ENCODE results near the gene TTC39C.
A peak's percentile ranks its signal among the peaks of the same experiment; 100 is the strongest.

Gene TTC39C

GRCh38 chr18:24089515-24090337 lies 75.2 kb downstream of the TTC39C start:
- no peak for DNase-seq

GRCh38 chr18:24090876-24091275 lies 76.3 kb downstream of the TTC39C start:
- no peak for DNase-seq

DNA sequence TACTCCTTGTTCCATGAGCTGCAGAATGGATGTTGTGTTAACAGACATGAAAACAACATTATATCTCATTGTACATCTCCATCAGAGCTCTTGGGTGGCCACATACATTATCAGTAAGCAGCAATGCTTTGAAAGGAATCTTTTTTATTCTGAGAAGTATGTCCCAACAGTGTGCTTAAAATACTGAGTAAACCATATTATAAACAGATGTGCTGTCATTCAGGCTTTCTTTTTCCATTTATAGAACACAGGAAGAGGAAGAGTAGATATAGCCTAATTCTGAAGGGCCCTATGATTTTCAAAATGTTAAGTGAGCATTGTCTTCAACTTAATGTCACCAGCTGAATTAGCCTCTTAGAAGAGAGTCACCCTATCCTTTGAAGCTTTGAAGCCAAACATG lies 80.0 kb downstream of the TTC39C start:
- DNase-seq: no peak

DNA sequence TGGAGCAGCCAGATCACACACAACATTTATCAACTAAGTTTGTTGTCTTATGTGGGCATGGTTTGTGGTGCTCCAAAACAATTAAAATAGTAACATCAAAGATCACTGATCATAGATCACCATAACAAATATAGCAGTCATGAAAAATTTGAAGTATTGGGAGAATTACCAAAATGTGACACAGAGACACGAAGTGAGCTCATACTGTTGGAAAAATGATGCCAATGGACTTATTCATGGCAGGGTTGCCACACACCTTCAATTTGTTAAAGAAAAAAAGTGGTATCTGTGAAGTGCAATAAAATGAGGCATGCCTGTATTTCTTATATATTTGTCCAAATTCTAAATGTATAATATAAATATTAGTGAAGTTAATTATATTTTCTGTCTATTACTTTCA lies 81.4 kb downstream of the TTC39C start:
- no peak for DNase-seq

DNA sequence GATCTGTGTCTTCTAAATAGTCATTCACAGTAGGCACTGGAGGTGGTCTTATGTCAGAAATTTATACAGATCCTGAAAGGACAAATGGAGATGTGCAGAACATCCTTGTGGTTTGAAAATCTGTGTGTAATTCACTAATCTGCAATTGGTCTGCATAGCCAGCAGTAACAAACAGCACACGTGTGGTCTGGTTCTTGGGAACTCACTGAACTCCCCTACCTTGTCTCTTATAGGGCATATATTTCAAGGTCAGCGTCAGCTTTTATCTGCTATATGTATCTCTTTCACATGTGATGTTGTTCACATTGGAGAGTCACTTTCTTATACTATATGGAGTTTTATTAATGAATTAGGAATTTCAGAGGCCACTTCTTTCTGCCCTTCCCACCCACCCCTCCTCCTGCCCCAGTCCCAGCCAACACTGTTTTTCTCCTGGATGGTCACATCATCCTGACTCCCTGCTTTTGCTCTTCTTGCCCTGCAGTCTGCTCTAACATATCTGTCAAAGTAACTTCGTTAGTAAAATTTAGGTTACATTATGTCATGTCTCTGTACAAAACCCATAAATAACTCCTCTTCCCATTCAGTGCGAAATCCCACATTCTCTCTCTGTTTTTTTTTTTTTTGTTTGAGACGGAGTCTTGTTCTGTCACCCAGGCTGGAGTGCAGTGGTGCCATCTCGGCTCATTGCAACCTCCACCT lies 88.9 kb downstream of the TTC39C start:
- DNase-seq: no peak

DNA sequence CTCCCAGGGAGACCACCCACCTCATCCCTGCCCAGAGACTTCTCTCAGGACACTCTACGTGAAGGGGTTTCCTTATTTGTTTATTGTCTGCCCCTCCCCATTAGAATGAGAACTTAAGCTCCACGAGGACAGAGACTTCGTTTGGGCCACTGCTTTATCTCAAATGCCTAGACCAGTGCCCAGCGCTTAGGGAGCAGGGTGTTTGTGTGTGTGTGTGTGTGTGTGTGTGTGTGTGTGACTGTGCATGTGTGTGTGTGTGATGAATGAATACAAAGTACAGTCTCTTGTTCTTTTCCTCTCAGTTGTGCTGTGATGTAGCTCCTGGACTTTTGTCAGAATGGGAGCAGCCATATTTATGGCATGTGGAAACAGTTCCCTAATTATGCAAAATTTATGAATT lies 89.9 kb downstream of the TTC39C start:
- no peak for DNase-seq

DNA sequence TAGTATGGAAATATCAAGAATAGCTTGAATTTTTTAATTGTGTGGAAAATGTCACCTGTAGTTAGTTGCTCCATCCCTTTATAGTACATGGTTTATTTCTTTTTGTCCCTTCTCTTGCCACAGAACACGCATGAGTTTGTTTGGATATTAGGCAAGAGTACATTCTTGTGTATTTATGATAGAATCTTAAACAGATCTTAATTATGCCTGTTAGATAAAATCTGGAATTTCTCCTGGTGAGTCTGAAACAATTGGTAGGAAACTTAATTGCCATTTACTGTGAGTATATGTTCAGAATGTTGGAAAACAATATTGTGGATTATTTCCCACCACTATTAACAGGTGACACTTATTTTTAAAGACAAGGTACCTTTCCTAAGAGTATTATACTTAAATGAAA lies 94.1 kb downstream of the TTC39C start:
- no peak for DNase-seq

DNA sequence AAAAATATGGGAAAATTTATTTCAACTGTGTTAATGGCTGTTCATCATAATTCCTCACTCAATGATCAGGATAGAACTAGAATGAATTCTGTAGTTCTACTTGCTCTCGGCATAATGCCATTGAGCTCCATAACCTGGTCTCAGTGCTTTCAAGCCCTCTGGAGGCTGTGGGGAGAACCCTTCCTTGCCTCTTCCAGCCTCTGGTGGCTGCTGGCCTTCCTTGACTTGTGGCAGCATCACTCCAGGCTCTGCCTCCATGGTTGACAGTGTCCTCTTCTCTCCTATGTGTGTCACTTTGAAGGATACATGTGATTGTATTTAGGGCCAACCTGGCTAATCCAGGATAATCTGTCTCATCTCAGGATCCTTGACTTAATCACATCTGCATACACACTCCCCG lies 97.4 kb downstream of the TTC39C start:
- DNase-seq: no peak

DNA sequence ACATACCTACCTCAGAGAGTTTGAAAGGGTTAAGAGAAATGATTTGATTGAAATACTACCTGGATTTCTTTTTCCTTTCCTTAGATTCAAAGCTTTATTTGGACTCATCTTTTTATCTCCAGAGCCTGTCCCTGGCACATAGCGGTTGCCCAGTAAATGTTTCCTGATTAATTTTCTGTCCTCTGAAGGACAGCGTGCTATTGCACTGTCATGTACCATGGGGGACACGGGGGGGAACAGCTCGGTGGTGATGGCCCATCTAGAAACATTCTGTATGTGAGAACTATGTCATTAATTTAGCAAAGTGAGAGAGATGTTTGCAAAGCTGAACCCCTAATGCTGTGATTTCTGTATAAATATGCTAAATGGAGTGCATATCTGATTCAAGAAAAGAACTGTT lies 97.9 kb downstream of the TTC39C start:
- DNase-seq: no peak

- DNase-seq: no peak
Measured at GRCh38 chr18:24112874-24113615, 98.5 kb downstream of the TTC39C start.

DNA sequence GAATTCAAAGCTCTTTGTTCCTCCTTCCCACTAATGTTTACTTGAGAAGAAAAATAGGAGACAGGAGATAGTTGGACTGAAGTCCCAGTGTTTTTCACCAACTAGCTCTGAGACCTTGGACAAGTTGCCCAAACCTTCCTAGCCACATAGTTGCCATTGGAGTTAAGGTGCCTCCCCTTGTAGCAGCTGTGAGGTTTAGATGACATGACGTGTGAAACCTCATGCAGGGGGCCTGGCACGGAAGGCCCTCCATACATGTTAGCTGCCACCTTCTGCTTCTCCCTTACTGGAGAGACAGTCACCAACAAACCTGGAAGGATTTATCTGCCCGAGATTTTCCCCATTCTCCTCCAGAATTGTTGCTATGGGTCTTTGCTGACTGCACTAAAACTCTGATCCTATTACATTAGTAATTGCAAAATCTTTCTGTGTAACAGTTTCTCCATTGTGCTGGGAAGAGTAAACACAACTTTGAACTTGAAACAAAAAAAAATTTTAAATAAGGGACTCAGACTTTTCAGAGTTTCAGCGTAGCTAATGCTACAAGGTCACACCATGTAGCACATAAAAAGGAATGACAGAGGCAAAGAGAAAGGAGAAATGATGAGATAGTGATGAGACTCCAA lies 100.5 kb downstream of the TTC39C start:
- DNase-seq: no peak

GRCh38 chr18:24115628-24116027 lies 101.1 kb downstream of the TTC39C start:
- no peak for DNase-seq

GRCh38 chr18:24118750-24119577 lies 104.4 kb downstream of the TTC39C start:
- peak; percentile 49 to 81 (median 65) for DNase-seq

DNA sequence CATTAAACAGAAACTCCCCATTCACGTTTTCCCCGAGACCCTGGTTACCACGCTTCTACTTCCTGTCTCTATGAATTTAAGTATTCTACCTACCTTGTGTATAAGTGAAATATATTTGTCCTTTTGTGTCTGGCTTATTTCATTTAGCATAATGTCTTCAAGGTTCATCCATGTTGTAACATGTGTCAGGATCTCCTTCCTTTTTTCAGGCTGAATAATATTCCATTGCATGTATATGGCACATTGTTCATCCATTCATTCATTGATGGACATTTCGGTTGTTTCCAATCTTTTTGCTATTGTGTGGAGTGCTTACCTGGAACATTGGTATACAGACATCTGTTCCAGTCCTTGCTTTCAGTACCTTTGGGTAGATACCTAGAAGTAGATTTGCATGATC lies 106.1 kb downstream of the TTC39C start:
- DNase-seq: no peak

DNA sequence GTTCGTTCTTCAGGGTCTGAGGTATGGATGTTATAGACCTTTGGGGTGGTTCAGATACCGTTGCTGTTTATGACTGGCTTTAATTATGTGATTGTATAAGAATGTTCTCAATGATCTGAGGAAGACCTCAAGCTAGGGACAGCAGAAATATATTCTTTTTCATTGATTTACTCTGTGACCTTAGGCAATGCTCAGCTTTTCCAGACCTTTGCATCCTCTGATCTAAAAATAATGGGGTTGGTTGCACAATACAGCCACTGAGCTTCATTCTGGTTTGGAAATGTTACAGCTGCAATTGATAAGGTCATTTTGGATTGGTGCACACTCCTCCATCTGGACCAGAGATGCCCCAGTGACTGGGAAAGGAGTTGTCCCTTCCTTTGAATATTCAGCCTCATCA lies 107.1 kb downstream of the TTC39C start:
- DNase-seq: no peak

DNA sequence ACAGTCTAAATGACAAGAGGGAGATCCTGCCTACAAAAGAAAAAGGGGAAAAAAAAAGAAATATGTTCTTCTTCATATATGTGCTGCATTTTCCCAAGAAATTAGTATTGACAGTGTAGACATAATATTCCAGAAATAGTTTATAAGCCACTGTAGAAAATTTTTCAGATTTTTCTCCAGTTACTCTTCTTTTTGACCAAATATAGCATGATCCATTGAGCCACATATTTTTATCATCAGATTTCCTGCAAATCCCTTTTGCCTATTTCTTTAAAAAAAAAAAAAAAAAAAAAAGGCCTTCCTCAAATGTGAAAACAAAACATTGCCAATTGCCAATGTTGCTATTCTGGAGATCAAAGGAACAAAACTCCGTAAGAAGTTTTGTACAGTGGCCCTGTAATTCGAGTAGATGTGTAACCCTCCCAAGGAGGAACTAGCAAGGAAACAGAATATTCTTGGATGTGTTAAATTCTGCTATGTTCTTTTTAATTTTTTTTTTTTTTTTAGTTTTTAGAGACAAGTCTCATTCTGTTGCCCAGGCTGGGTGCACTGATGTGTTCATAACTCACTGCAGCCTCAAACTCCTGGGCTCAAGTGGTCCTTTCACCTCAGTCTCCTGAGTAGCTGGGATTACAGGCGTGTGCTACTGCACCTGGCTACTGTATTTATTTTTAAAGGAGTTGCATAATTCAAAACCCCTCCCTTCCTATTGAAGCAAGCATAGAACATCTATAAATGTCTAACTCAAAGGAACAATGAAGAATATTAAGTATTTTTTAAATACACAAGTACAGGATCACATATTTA lies 111.8 kb downstream of the TTC39C start:
- no peak for DNase-seq

- DNase-seq: no peak
Measured at GRCh38 chr18:24127735-24128134, 113.2 kb downstream of the TTC39C start.

DNA sequence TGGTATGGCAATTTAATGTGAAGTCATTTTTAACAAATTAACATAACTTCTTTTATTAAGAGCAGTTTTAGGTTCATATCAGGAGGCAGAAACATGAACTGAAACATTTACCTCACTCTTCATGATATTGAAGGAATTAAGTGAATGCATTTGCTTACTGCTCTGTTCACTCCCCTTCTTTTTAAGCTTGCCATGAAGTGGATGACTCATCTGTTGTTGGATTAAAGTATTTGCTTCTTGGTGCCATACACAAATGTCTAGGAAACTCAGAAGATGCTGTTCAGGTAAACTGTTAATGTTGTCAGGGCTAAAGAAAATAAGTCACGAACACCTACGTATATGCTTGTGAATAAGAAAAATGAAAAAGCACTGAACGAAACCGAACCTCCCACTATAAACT lies 114.1 kb downstream of the TTC39C start:
- DNase-seq: no peak

GRCh38 chr18:24130494-24130893 lies 115.9 kb downstream of the TTC39C start:
- DNase-seq: no peak

GRCh38 chr18:24136967-24137373 lies 122.4 kb downstream of the TTC39C start:
- peak in 1 of 5 experiments; percentile 78 for DNase-seq

DNA sequence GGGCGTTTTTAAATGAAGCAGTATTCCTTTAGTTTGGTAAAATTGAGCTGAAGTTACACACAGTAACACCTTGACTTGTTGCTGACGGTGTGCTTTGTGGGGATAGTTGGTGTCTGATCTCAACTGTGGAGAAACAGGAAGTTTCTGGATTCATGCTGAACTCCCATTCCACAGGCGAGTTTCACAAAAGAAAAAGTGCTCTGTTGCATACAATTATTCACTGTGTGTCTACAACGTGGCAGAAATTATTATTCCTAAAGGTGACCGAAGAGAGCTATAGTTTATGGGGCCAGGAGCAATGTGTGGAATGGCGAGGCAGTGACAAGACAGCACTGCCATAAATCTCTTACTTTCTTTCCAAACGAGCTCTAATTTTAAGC lies 123.8 kb downstream of the TTC39C start:
- no peak for DNase-seq

Measured in T-helper 2 cell (primary cell).